PC-9 (cell line): ENCODE data around the gene C1orf74. TPM values are rescaled to one million over a fixed set of nuclear protein-coding genes. Genes with fewer than 3 reads are reported as not detected.

Experiments used
- BruUV-seq: library from RNA; stranded (reverse); fragments of 400-500 nt; replicated peaks from 2 replicates; lab custom pipeline; 2021; lab: Mats Ljungman, UMichigan
- CTCF ChIA-PET: fragments of 300-600 bp; sonication (Branson Sonifier 250); formaldehyde crosslinking; loops from one replicate; lab custom pipeline; 2022; ENCODE audit warnings: antibody characterized with exemption; lab: Charles Lee
- POLR2A ChIA-PET: fragments of 300-600 bp; sonication (Branson Sonifier 250); formaldehyde crosslinking; loops from one replicate; lab custom pipeline; 2022; ENCODE audit warnings: antibody characterized with exemption; ENCODE audit not compliant: unreplicated experiment; lab: Charles Lee
- DNase-seq, 2 experiments: peaks; one replicate each; pipeline versions ENCODE4 v3.0.0 to v3.0.0-alpha.2; 2015 to 2022; ENCODE audit warnings: mixed read lengths in 1 of 2
- H2AFZ ChIP-seq: fragments of 200-600 bp; sonication (generic); 2 replicates; pipeline ENCODE4 v1.8.1; 2017; ENCODE audit warnings: antibody characterized with exemption
- H3F3A ChIP-seq: fragments of 200-600 bp; sonication (generic); 2 replicates; pipeline ENCODE4 v1.8.1; 2017; ENCODE audit warnings: antibody characterized with exemption, mild to moderate bottlenecking, low read depth; ENCODE audit not compliant: insufficient read depth
- H3K27ac ChIP-seq: fragments of 200-600 bp; sonication (generic); 2 replicates; pipeline ENCODE4 v1.6.1; 2016; ENCODE audit warnings: mixed run types
- H3K27me3 ChIP-seq: fragments of 200-600 bp; sonication (generic); 2 replicates; pipeline ENCODE4 v1.6.1; 2016; ENCODE audit warnings: low read depth, mixed run types; ENCODE audit not compliant: insufficient read depth
- H3K36me3 ChIP-seq: fragments of 200-600 bp; sonication (generic); 2 replicates; pipeline ENCODE4 v1.6.1; 2016; ENCODE audit warnings: low read depth, mixed run types
- H3K4me1 ChIP-seq: fragments of 200-600 bp; sonication (generic); replicated peaks from 2 replicates; pipeline ENCODE4 v1.6.1; 2016; ENCODE audit warnings: mixed run types; ENCODE audit not compliant: insufficient read depth
- H3K4me2 ChIP-seq: fragments of 200-600 bp; sonication (generic); 2 replicates; pipeline ENCODE4 v1.6.1; 2017; ENCODE audit warnings: mixed run types
- H3K4me3 ChIP-seq: fragments of 200-600 bp; sonication (generic); 2 replicates; pipeline ENCODE4 v1.6.1; 2016; ENCODE audit warnings: mixed run types
- H3K79me2 ChIP-seq: fragments of 200-600 bp; sonication (generic); 2 replicates; pipeline ENCODE4 v1.6.1; 2017; ENCODE audit warnings: low read depth, mixed run types
- H3K9me2 ChIP-seq: fragments of 200-600 bp; sonication (generic); 2 replicates; pipeline ENCODE4 v1.8.1; 2017; ENCODE audit warnings: mild to moderate bottlenecking; ENCODE audit not compliant: insufficient read depth
- H3K9me3 ChIP-seq: fragments of 200-600 bp; sonication (generic); 2 replicates; pipeline ENCODE4 v1.8.1; 2016; ENCODE audit warnings: low read depth; ENCODE audit not compliant: insufficient read depth
- H4K20me1 ChIP-seq: fragments of 200-600 bp; sonication (generic); 2 replicates; pipeline ENCODE4 v1.8.1; 2017; ENCODE audit not compliant: insufficient read depth
- CTCF ChIP-seq: fragments of 200-600 bp; sonication (generic); conservative IDR thresholded peaks from 2 replicates; pipeline ENCODE4 v1.6.1; 2017; ENCODE audit warnings: mixed run types, antibody characterized with exemption, mild to moderate bottlenecking, moderate library complexity
- EZH2 ChIP-seq: fragments of 200-600 bp; sonication (generic); IDR thresholded peaks from 2 replicates; pipeline ENCODE4 v1.8.0; 2017; ENCODE audit warnings: antibody characterized with exemption, low read depth
- intact Hi-C: fragments of 100-400 bp; cut with micrococcal nuclease; formaldehyde crosslinking; loops from one replicate; pipeline ENCODE4 v1.10.0; 2022; ENCODE audit not compliant: unreplicated experiment
- total RNA-seq: library from RNA; stranded (reverse); gene quantifications from 2 replicates; pipeline ENCODE4 v1.2.3, GENCODE V29; 2021

The C1orf74 gene
- total RNA-seq, 1 experiment from 2014 or later = 5.0 TPM

DNA sequence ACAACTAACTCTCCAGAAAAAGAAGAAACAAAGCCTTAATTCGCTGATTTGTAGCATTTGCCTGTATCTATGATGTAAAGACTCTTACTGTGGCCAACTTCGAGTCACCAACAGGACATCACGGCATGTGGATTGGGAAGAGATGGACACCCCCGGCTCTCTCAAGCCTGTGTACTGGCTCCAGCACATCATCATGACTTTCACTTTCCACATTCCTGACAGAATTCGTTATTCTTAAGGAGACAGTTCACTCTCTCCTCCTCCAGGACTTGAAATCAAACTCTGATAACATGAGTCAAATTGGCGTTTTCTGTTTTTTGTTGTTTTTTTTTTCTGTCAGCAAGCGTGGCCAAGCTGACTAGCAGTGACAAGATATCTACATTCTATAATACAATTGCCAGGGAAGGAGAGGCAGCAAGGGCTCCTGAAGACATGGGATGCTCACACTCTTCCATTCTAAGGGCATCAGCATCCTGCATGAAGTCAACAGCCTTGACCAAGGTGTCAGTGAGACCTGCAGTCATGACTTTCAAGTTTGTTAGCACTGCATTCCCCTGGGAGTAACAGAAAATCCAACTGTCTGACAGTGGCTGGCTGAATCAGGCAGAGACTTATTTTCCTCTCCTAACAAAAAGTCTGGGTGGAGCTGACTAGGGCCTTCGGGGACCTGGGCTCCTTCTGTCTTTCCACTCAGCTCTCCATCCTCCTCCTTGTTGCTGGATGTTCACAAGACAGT, 41.8 kb downstream of the C1orf74 start:
- no peak for DNase-seq
- H3K4me3 ChIP-seq = no peak overlapping the region
- H3K79me2 ChIP-seq = no peaks in the 10 kb centered on the region
- H3K27ac ChIP-seq = no peak overlapping the region
- H3K9me2 ChIP-seq = no peaks in the 10 kb centered on the region
- BruUV-seq = no TSS peak
- intact Hi-C loops = no loop called here
- ChIA-PET POLR2A (no interaction called here), CTCF (no interaction called here)
- H2AFZ ChIP-seq = no peak overlapping the region
- no peak for TF ChIP-seq CTCF
- TF ChIP-seq EZH2 = no peak
- H3K27me3 ChIP-seq = no peaks in the 10 kb centered on the region
- no peak overlapping the region for H3K4me2 ChIP-seq
- no peaks in the 10 kb centered on the region for H4K20me1 ChIP-seq
- H3F3A ChIP-seq = peaks cover 6% of the 10 kb centered on the region; the same call in 1 of the 2 replicates
- H3K4me1 ChIP-seq = no peaks in the 10 kb centered on the region
- no peaks in the 10 kb centered on the region for H3K36me3 ChIP-seq
- no peaks in the 10 kb centered on the region for H3K9me3 ChIP-seq

DNA sequence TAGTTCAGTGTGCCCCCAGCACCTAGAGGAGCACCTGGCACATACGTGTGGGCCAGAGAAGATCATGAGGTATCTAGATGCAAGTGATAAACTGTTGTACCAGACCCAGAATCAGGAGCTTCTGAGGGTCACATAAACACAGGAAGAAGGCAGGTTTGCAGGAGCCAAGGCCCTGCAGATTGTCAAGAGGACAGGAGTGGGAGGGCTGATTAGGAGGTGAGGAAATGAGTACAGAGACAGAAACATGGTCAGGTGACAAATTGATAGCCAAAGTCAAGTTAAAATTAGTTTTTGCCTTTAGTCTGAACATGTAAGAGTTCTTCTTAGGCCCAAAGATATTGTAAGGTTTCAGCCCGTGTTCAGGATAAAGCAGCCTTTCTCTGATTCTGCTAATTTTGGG, 42.5 kb downstream of the C1orf74 start:
- no peak for TF ChIP-seq CTCF
- TF ChIP-seq EZH2 = no peak
- H3K27ac ChIP-seq = no peak overlapping the region
- no peak for DNase-seq
- intact Hi-C loops = no loop called here
- no peaks in the 10 kb centered on the region for H3K79me2 ChIP-seq
- no TSS peak for BruUV-seq
- CTCF ChIA-PET = no interaction called here
- H2AFZ ChIP-seq = no peak overlapping the region
- H3K4me3 ChIP-seq = no peak overlapping the region
- no peaks in the 10 kb centered on the region for H3K36me3 ChIP-seq
- H4K20me1 ChIP-seq = no peaks in the 10 kb centered on the region
- H3K9me2 ChIP-seq = no peaks in the 10 kb centered on the region
- 0 out of 2 replicates have a peak, but pooled peaks cover under 1% of the 10 kb centered on the region for H3F3A ChIP-seq
- no peaks in the 10 kb centered on the region for H3K27me3 ChIP-seq
- POLR2A ChIA-PET = no interaction called here
- H3K9me3 ChIP-seq = no peaks in the 10 kb centered on the region
- H3K4me1 ChIP-seq = no peaks in the 10 kb centered on the region
- H3K4me2 ChIP-seq = no peak overlapping the region

GRCh38 chr1:209741193-209741592, 43.2 kb downstream of the C1orf74 start:
- CTCF ChIA-PET = no interaction called here
- no peaks in the 10 kb centered on the region for H3K9me2 ChIP-seq

More at GRCh38 chr1:209741193-209741592, 43.2 kb downstream of the C1orf74 start:
- H3K79me2 ChIP-seq = no peaks in the 10 kb centered on the region
- POLR2A ChIA-PET = no interaction called here
- H3K4me2 ChIP-seq = no peak overlapping the region
- H3K9me3 ChIP-seq = no peaks in the 10 kb centered on the region
- no peaks in the 10 kb centered on the region for H4K20me1 ChIP-seq
- H3K4me3 ChIP-seq = no peak overlapping the region
- H3K4me1 ChIP-seq = no peaks in the 10 kb centered on the region
- no peak for TF ChIP-seq CTCF
- TF ChIP-seq EZH2 = no peak
- no peaks in the 10 kb centered on the region for H3K27me3 ChIP-seq
- no peak overlapping the region for H2AFZ ChIP-seq
- no peak overlapping the region for H3K27ac ChIP-seq
- no peak for DNase-seq
- no peaks in the 10 kb centered on the region for H3K36me3 ChIP-seq
- no peaks in the 10 kb centered on the region for H3F3A ChIP-seq
- BruUV-seq = no TSS peak
- intact Hi-C loops = no loop called here
